KG1 (cell line): ENCODE measurements around the gene AOPEP.
"Not testable (repeated sequence)": the region's sequence is repeated elsewhere in the genome, so short reads cannot be mapped to it uniquely, and the experiment has no call there.

Experiments used
- DNase-seq: peaks from one replicate; lab custom pipeline; 2025; lab: John Stamatoyannopoulos, UW

AOPEP gene

GRCh38 chr9:94818178-94818541 is 91.7 kb downstream of the AOPEP start:
- DNase-seq, result no peak

GRCh38 chr9:94819161-94819687 is 92.7 kb downstream of the AOPEP start:
- no peak for DNase-seq

GRCh38 chr9:94821098-94821887 is 94.8 kb downstream of the AOPEP start:
- no peak for DNase-seq

GRCh38 chr9:94822273-94822672 is 95.8 kb downstream of the AOPEP start:
- no peak for DNase-seq

- DNase-seq, result no peak
Observed at GRCh38 chr9:94823710-94824109, 97.2 kb downstream of the AOPEP start.

GRCh38 chr9:94824411-94824810 is 97.9 kb downstream of the AOPEP start:
- no peak for DNase-seq

GRCh38 chr9:94824913-94825610 is 98.6 kb downstream of the AOPEP start:
- DNase-seq, result no peak

- DNase-seq, result no peak
Observed at GRCh38 chr9:94825611-94825958, 99.1 kb downstream of the AOPEP start.

- DNase-seq, result no peak
Observed at GRCh38 chr9:94826044-94826443, 99.5 kb downstream of the AOPEP start.

GRCh38 chr9:94826644-94827410 is 100.3 kb downstream of the AOPEP start:
- DNase-seq, result no peak

- no peak for DNase-seq
Observed at GRCh38 chr9:94827584-94828304, 101.2 kb downstream of the AOPEP start.

- no peak for DNase-seq
Observed at GRCh38 chr9:94829380-94830070, 103.0 kb downstream of the AOPEP start.

GRCh38 chr9:94830071-94830604 is 103.6 kb downstream of the AOPEP start:
- not testable (repeated sequence) for DNase-seq

GRCh38 chr9:94833802-94834201 is 107.3 kb downstream of the AOPEP start:
- DNase-seq, result no peak

GRCh38 chr9:94837404-94837803 is 110.9 kb downstream of the AOPEP start:
- DNase-seq, result no peak

GRCh38 chr9:94839398-94839797 is 112.9 kb downstream of the AOPEP start:
- no peak for DNase-seq

GRCh38 chr9:94840738-94841137 is 114.2 kb downstream of the AOPEP start:
- DNase-seq, result no peak

- DNase-seq, result no peak
Observed at GRCh38 chr9:94843134-94843533, 116.6 kb downstream of the AOPEP start.

- DNase-seq, result no peak
Observed at GRCh38 chr9:94846739-94847138, 120.2 kb downstream of the AOPEP start.

GRCh38 chr9:94847486-94847885 is 121.0 kb downstream of the AOPEP start:
- no peak for DNase-seq

- DNase-seq, result not testable (repeated sequence)
Observed at GRCh38 chr9:94848791-94849190, 122.3 kb downstream of the AOPEP start.
